H1 (cell line): ENCODE data around the gene C19orf85. TPM values are rescaled to one million over a fixed set of nuclear protein-coding genes. Genes with fewer than 3 reads are reported as not detected.

Source experiments
- CBX5 ChIP-seq: fragments of 300-800, 300-1000 bp; sonication (generic); IDR thresholded peaks from 2 replicates; pipeline ENCODE4 v1.7.1; 2016; ENCODE audit warnings: antibody characterized with exemption, low read length, low read depth
- CHD2 ChIP-seq: IDR thresholded peaks from 2 replicates; pipeline ENCODE4 v1.6.1; 2012; ENCODE audit warnings: low read length, improper control_type of control experiment
- GABPA ChIP-seq: IDR thresholded peaks from 2 replicates; pipeline ENCODE4 v1.6.1; 2011; ENCODE audit warnings: mild to moderate bottlenecking, low read length, moderate library complexity, borderline replicate concordance; ENCODE audit not compliant: insufficient read depth
- HDAC2 ChIP-seq, 2 experiments: fragments of 300-600 bp in 1 of 2; sonication (generic) in 1 of 2; IDR thresholded peaks; 2 replicates each; pipeline ENCODE4 v1.6.1; 2011 to 2012; ENCODE audit warnings: low read depth in 2 of 2, low read length in 2 of 2, mild to moderate bottlenecking in 2 of 2, moderate library complexity in 2 of 2, borderline replicate concordance in 1 of 2, inconsistent platforms in 1 of 2
- JUN ChIP-seq: IDR thresholded peaks from 2 replicates; pipeline ENCODE4 v1.6.1; 2011; ENCODE audit warnings: low read depth, mild to moderate bottlenecking, improper control_type of control experiment, low read length
- JUND ChIP-seq: IDR thresholded peaks from 2 replicates; pipeline ENCODE4 v1.6.1; 2011; ENCODE audit warnings: mild to moderate bottlenecking, improper control_type of control experiment, low read length
- KDM1A ChIP-seq: fragments of 200-600, 300-600 bp; sonication (generic); IDR thresholded peaks from 2 replicates; pipeline ENCODE4 v1.7.1; 2016; ENCODE audit warnings: mild to moderate bottlenecking, low read length, borderline replicate concordance
- RAD21 ChIP-seq, 2 experiments: IDR thresholded peaks in 1 of 2; conservative IDR thresholded peaks in 1 of 2; 2 replicates each; pipeline ENCODE4 v1.6.1; 2011; ENCODE audit warnings: low read depth in 2 of 2, low read length in 2 of 2, improper control_type of control experiment in 1 of 2, inconsistent platforms in 1 of 2, mild to moderate bottlenecking in 1 of 2, moderate library complexity in 1 of 2
- RBBP5 ChIP-seq: IDR thresholded peaks from 2 replicates; pipeline ENCODE4 v1.7.1; 2012; ENCODE audit warnings: low read depth, mild to moderate bottlenecking, inconsistent platforms, low read length, moderate library complexity, borderline replicate concordance
- RFX5 ChIP-seq: IDR thresholded peaks from 2 replicates; pipeline ENCODE4 v1.6.1; 2011; ENCODE audit warnings: low read depth, low read length, improper control_type of control experiment, borderline replicate concordance
- RXRA ChIP-seq: IDR thresholded peaks from 2 replicates; pipeline ENCODE4 v1.6.1; 2011; ENCODE audit warnings: low read depth, mild to moderate bottlenecking, low read length, moderate library complexity; ENCODE audit not compliant: insufficient read depth
- SIX5 ChIP-seq: IDR thresholded peaks from 2 replicates; pipeline ENCODE4 v1.6.1; 2011; ENCODE audit warnings: mild to moderate bottlenecking, low read depth, low read length
- TAF7 ChIP-seq: optimal IDR thresholded peaks from 2 replicates; pipeline ENCODE3; 2011; ENCODE audit warnings: low read depth, mild to moderate bottlenecking, inconsistent platforms, low read length, moderate library complexity, borderline replicate concordance
- YY1 ChIP-seq: IDR thresholded peaks from 2 replicates; pipeline ENCODE4 v1.6.1; 2011; ENCODE audit warnings: low read depth, mild to moderate bottlenecking, low read length
- polyA plus RNA-seq, 7 experiments: library from polyadenylated mRNA; depleted of rRNA in 3 of 7; stranded (reverse) in 5 of 7; unstranded in 2 of 7; fragments of >200 nt in 5 of 7; fragments of 200-250 nt in 2 of 7; gene quantifications; 1 replicate in 5 of 7; 2 replicates in 1 of 7; 4 replicates in 1 of 7; pipeline versions ENCODE4 v1.2.1 to v1.2.3, GENCODE V29; 2011 to 2013; ENCODE audit warnings: missing spikeins in 2 of 7, mixed read lengths in 2 of 7
- total RNA-seq: library from RNA; stranded (reverse); fragmentation: NEBNext Ultra II Directional; extraction: Animal tissue kit (Norgen Biotek cat#: 25700); gene quantifications from 2 replicates; pipeline ENCODE4 v1.2.1, GENCODE V29; 2021
- TF ChIP-seq, protein P1 (sequence below): IDR thresholded peaks from 2 replicates; pipeline ENCODE4 v1.6.1; 2012; ENCODE audit warnings: inconsistent platforms
- TF ChIP-seq, protein P2 (sequence below), 3 experiments: IDR thresholded peaks; 1 replicate in 2 of 3; 2 replicates in 1 of 3; pipeline versions ENCODE4 v1.5.1 to v1.6.1; 2011; ENCODE audit warnings: low read length in 3 of 3, mild to moderate bottlenecking in 3 of 3, inconsistent platforms in 2 of 3, low read depth in 1 of 3, moderate library complexity in 1 of 3; ENCODE audit not compliant: insufficient read depth in 1 of 3; ENCODE audit errors: control extremely low read depth in 1 of 3
- TF ChIP-seq, protein P3 (sequence below): IDR thresholded peaks from 2 replicates; pipeline ENCODE4 v1.6.1; 2012; ENCODE audit warnings: inconsistent platforms

C19orf85 gene
- total and polyA plus RNA-seq, 2 of the 8 experiments (the other 6 are each of a cell fraction or from before 2014, with no cell fraction given) = 2.2 to 3.2 TPM

DNA sequence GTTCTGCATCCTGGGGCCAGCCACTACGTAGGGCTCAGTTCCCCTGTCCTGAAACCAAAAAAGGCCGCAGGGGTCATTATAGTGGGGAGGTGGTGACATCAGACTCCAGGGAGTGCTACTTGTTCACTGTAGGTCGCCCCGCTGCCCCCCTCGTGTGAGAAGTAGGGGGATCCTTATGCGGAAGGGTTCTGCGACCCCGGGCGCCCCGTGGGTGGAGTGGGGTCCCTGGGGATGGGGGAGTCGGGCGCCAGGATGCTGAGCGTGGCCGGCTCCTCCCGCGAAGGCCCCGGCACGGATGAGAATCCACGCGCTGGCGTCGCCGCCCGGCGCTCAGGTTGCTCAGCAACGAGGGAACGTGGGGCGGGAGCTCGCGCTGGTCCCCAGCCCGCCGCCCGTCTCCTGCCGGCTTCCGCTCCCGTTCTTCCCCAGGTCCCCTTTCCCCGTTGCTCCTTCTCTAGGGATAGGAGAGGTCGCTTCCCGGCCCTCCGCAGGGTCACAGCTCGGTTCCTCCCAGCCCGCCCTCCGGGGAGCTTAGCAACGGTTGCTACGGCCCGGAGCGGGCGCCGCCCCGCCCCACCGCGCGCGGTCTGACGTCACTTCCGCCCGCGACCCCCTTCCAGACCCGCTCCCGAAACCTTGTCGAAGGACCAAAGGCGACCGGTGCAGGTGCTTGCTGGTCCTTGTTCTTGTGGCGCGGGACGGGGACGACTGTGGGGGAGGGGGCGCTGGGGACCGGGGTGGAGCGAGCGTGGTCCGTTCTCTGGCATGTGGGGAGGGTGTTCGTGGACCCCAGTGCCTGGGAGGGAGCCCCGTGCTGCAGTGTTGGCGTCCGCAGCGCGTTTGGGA lies 20.3 kb upstream of the C19orf85 start, which contains the start of gene NAT14 (continued):
- TF ChIP-seq KDM1A = no peak
- TF ChIP-seq, protein P1, sequence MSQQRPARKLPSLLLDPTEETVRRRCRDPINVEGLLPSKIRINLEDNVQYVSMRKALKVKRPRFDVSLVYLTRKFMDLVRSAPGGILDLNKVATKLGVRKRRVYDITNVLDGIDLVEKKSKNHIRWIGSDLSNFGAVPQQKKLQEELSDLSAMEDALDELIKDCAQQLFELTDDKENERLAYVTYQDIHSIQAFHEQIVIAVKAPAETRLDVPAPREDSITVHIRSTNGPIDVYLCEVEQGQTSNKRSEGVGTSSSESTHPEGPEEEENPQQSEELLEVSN = no peak
- no peak for TF ChIP-seq YY1
- no peak for TF ChIP-seq CHD2
- TF ChIP-seq RXRA = no peak
- TF ChIP-seq HDAC2 (IDR thresholded peaks at IDR 0.05; ENCODE audit: borderline replicate concordance in 1 of 2, low read depth in 2 of 2, low read length in 2 of 2) = no peak
- no peak for TF ChIP-seq RAD21 (IDR thresholded peaks at IDR 0.05 in 1 of 2, conservative IDR thresholded peaks at IDR 0.05 in 1 of 2; ENCODE audit: low read depth in 2 of 2, low read length in 2 of 2)
- TF ChIP-seq, protein P2, sequence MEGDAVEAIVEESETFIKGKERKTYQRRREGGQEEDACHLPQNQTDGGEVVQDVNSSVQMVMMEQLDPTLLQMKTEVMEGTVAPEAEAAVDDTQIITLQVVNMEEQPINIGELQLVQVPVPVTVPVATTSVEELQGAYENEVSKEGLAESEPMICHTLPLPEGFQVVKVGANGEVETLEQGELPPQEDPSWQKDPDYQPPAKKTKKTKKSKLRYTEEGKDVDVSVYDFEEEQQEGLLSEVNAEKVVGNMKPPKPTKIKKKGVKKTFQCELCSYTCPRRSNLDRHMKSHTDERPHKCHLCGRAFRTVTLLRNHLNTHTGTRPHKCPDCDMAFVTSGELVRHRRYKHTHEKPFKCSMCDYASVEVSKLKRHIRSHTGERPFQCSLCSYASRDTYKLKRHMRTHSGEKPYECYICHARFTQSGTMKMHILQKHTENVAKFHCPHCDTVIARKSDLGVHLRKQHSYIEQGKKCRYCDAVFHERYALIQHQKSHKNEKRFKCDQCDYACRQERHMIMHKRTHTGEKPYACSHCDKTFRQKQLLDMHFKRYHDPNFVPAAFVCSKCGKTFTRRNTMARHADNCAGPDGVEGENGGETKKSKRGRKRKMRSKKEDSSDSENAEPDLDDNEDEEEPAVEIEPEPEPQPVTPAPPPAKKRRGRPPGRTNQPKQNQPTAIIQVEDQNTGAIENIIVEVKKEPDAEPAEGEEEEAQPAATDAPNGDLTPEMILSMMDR (IDR thresholded peaks at IDR 0.05; ENCODE audit: control extremely low read depth in 1 of 3, insufficient read depth in 1 of 3, low read depth in 1 of 3, low read length in 3 of 3) = no peak
- TF ChIP-seq RFX5 = no peak
- TF ChIP-seq, protein P3, sequence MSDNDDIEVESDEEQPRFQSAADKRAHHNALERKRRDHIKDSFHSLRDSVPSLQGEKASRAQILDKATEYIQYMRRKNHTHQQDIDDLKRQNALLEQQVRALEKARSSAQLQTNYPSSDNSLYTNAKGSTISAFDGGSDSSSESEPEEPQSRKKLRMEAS = no peak; the same call in 1 of the 2 replicates
- peak; percentile 77 for TF ChIP-seq JUND
- TF ChIP-seq CBX5 = no peak
- no peak for TF ChIP-seq TAF7
- no peak for TF ChIP-seq SIX5
- TF ChIP-seq GABPA = peak; percentile 78
- peak; percentile 35; the same call in 1 of the 2 replicates for TF ChIP-seq JUN
- TF ChIP-seq RBBP5 = no peak
